ENCODE data around the gene CHMP1A.
"Not testable (repeated sequence)": the region's sequence is repeated elsewhere in the genome, so short reads cannot be mapped to it uniquely, and the experiment has no call there.

Gene CHMP1A

DNA sequence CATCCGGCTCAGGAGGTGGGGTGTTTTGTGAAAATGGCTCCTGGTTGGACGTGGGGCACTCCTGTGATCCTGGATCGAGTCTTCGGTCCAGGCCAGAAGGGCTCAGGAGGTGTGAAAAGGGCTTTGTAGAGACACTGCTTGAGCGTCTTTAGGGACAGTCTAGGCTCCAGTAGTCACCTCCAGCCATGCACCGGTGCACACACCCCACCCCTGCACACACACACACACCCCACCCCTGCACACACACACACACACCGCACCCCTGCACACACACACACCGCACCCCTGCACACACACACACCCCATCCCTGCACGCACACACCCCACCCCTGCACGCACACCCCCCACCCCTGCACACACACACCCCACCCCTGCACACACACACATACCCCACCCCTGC lies 19.1 kb downstream of the CHMP1A start:
- DNase-seq (ENCODE audit: low spot score in 2 of 2): no peak
- Histone ChIP-seq H3K4me3 (no peak overlapping the region), H3K36me3 (replicated peaks) (no peaks in the 10 kb centered on the region), H3K27me3 (ENCODE audit: low read depth) (peaks cover 6% of the 10 kb centered on the region), H3K4me1 (no peaks in the 10 kb centered on the region), H3K9me3 (no peaks in the 10 kb centered on the region)
- in situ Hi-C loops (cut with MboI; ENCODE audit: low sequenced_read_pairs): loop anchor here (25.0 kb wide), 1 partner anchor 101 kb away; no protein-coding TSS in a partner anchor

DNA sequence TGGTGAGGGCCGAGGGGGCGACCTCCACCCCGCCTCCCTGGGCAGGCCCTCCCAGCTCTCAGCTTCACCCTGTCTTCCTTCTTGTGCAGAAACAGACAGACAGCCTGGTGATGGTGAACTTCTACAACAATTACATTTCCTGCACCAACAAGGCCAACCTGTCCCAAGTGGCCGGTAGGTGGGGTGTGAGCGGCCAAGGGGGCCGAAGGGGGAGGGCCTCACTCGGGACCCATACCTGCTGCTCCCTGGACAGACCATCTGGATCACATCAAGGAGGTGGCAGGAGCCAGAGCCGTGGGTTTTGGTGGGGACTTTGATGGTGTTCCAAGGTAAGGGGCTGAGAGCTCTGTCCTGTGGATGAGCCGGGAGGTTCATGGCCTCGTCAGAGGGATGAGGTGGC lies 20.1 kb downstream of the CHMP1A start:
- no peaks in the 10 kb centered on the region for H3K4me1 ChIP-seq
- no peaks in the 10 kb centered on the region for H3K36me3 ChIP-seq (replicated peaks)
- in situ Hi-C loops (cut with MboI; ENCODE audit: low sequenced_read_pairs): loop anchor here (25.0 kb wide), 1 partner anchor 100 kb away; no protein-coding TSS in a partner anchor
- H3K27me3 ChIP-seq (ENCODE audit: low read depth): peaks cover 16% of the 10 kb centered on the region
- no peak for DNase-seq (ENCODE audit: low spot score in 2 of 2)
- no peak overlapping the region for H3K4me3 ChIP-seq
- H3K9me3 ChIP-seq: no peaks in the 10 kb centered on the region

DNA sequence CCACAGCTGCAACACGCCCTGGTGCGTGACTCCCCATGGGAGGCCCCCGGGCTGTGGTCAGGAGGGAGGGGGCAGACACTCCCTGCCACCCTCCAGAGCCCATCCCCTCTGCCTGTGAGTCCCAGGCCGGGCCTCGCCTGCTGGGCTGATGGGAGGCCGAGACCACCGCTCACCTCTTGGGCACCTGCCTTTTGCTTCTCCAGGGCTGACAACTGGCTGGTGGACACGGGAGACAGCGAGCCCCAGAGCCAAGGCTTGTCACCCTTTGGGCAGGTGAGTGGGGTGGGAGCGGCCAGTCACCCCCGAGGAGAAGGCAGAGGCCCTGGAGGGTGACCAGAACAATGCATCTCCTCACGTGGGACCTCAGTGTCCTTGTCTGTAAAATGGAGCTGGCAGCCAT lies 20.8 kb downstream of the CHMP1A start:
- no peak overlapping the region for H3K4me3 ChIP-seq
- peaks cover 21% of the 10 kb centered on the region for H3K27me3 ChIP-seq (ENCODE audit: low read depth)
- DNase-seq (ENCODE audit: low spot score in 2 of 2): no peak
- H3K4me1 ChIP-seq: no peaks in the 10 kb centered on the region
- in situ Hi-C loops (cut with MboI; ENCODE audit: low sequenced_read_pairs): loop anchor here (25.0 kb wide), 1 partner anchor 99 kb away; no protein-coding TSS in a partner anchor
- H3K36me3 ChIP-seq (replicated peaks): no peaks in the 10 kb centered on the region
- H3K9me3 ChIP-seq: no peaks in the 10 kb centered on the region

DNA sequence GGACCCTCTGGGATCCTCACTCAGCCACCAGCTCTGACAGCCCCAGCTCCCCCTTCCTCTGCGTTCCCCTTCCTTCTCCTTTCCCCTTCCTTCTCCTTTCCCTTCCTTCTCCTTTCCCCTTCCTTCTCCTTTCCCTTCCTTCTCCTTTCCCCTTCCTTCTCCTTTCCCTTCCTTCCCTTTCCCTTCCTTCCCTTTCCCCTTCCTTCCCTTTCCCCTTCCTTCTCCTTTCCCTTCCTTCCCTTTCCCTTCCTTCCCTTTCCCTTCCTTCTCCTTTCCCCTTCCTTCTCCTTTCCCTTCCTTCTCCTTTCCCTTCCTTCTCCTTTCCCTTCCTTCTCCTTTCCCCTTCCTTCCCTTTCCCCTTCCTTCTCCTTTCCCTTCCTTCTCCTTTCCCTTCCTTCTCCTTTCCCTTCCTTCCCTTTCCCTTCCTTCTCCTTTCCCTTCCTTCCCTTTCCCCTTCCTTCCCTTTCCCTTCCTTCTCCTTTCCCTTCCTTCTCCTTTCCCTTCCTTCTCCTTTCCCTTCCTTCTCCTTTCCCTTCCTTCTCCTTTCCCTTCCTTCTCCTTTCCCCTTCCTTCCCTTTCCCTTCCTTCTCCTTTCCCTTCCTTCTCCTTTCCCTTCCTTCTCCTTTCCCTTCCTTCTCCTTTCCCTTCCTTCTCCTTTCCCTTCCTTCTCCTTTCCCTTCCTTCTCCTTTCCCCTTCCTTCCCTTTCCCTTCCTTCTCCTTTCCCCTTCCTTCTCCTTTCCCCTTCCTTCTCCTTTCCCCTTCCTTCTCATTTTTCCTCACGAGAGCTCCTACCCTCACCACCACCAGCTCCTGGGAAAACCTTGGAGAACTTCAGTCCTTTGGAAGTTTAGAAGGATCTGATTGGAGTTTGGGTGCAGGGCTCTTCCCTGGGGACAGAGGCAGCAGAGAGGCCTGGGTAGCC lies 22.8 kb downstream of the CHMP1A start:
- not testable (repeated sequence) for H3K36me3 ChIP-seq (replicated peaks); DNase-seq (ENCODE audit: low spot score in 2 of 2); H3K9me3 ChIP-seq; H3K4me3 ChIP-seq; H3K4me1 ChIP-seq
- in situ Hi-C loops (cut with MboI; ENCODE audit: low sequenced_read_pairs): loop anchor here (25.0 kb wide), 1 partner anchor 97 kb away; no protein-coding TSS in a partner anchor
- H3K27me3 ChIP-seq (ENCODE audit: low read depth): peaks cover 21% of the 10 kb centered on the region

DNA sequence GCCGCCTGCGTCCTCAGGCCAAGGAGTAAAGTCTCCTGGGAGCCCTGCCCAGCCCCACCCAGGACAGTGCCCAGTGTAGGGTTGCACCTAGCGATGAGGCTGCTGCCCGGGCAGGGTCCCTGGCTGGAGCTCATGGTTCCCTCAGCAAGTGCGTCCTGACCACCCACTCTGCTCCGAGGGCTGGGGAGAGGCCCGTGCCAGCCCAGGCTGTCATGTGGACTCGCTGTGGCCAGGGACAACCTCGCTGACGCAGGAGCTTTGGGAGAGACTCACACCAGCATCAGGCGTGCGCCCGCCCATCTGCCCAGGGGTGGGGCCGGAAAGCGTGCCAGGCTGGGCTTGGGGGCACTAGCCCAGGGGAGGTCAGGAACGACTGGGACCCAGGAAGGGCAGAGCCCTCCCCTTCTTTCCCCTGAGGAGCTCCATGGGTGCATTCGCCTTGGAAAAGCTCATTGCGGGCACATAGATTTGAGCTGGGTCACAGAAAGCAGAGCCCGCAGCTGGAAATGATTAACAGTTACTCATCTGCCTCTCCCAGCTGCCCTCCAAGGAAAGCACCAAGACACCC lies 24.4 kb downstream of the CHMP1A start:
- in situ Hi-C loops (cut with MboI; ENCODE audit: low sequenced_read_pairs): loop anchor here (25.0 kb wide), 1 partner anchor 96 kb away; no protein-coding TSS in a partner anchor
- no peaks in the 10 kb centered on the region for H3K9me3 ChIP-seq
- DNase-seq (ENCODE audit: low spot score in 2 of 2): no peak
- no peaks in the 10 kb centered on the region for H3K4me1 ChIP-seq
- no peak overlapping the region for H3K4me3 ChIP-seq
- no peaks in the 10 kb centered on the region for H3K36me3 ChIP-seq (replicated peaks)
- H3K27me3 ChIP-seq (ENCODE audit: low read depth): peaks cover 21% of the 10 kb centered on the region

DNA sequence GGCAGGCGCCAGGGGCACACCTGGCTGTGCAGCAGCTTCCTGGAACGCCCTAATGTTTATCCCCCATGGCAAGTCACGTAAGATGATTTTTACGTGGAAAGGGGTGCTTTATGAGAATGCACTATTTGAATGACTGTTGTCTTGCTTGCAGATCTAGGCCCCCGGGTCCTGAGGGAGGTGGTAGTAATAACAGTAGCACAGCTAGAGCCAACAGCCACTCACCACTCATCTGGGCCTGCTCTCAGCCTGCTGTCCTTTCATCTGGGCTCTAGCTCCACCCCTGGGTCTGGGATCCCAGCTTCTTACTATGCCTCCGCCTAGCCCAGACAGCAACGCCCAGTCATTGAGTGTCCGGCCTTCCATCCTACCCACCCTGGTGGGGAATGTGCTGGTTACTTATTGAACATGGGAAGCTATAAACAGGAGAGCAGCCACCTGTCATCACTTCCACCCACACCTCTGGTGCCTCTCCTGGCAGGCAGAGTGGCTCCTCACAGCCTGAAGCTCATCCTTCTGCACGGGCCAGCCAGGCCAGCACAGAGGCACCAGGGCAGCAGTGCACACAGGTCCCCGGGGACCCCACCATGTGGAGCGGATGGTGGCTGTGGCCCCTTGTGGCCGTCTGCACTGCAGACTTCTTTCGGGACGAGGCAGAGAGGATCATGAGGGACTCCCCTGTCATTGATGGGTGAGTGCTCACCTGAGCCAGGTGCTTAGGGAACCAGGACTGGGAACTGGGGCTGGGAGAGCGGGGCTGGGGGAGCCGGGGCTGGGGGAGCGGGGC lies 27.5 kb downstream of the CHMP1A start:
- no peak for DNase-seq (ENCODE audit: low spot score in 2 of 2)
- no peaks in the 10 kb centered on the region for H3K9me3 ChIP-seq
- no peak overlapping the region for H3K4me3 ChIP-seq
- H3K4me1 ChIP-seq: no peaks in the 10 kb centered on the region
- H3K36me3 ChIP-seq (replicated peaks): no peaks in the 10 kb centered on the region
- H3K27me3 ChIP-seq (ENCODE audit: low read depth): peaks cover 21% of the 10 kb centered on the region
- in situ Hi-C loops (cut with MboI; ENCODE audit: low sequenced_read_pairs): loop anchor here (25.0 kb wide), 1 partner anchor 93 kb away; no protein-coding TSS in a partner anchor

DNA sequence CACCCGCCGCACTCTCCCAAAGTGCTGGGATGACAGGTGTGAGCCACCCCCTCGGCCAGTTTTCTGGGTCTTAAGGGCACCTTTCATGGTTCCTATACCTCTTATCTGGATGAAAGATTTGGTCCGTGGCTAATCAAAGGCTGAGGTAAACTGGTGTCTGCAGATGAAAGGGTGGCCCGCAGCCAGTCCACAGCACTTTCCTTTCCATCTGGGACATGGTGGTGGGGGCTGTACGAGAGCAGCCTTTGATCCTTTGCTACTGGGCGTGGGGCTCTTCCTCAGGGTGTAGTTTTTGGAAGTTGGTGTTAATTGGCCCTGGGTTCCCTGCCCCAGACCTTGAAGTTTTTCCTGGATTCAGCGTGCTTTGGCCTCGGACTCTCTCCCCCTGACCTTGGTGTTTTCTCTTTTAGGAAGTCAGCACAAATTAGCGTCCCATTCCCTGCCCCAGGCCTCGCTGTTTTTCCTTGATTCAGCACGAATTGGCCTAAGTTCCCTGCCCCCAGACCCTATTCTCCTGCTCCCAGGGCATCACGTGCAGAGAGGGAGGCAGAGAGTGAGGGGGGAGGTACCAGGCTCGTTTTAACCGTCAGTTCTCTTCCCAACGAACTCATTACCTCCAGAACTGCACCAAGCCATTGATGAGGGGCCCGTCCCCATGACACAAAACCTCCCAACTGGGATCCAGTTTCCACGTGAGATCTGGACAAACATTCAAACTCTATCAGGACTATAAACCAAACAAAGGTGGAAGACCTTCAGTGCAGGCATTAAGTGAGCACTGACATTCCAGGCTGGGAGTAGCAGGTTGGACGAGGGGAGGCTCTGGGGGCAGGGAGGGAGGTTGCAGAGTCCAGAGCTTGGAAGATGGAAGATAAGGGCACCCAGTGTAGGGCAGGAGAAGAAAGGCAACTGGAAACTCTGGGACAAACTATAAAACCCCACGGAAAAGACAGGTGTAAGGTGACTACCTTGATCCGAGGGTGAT lies 32.4 kb downstream of the CHMP1A start:
- H3K4me1 ChIP-seq: no peaks in the 10 kb centered on the region
- H3K36me3 ChIP-seq (replicated peaks): no peaks in the 10 kb centered on the region
- no peaks in the 10 kb centered on the region for H3K9me3 ChIP-seq
- no peak overlapping the region for H3K4me3 ChIP-seq
- H3K27me3 ChIP-seq (ENCODE audit: low read depth): peaks cover 4% of the 10 kb centered on the region; the same call in 1 of the 2 replicates
- in situ Hi-C loops (cut with MboI; ENCODE audit: low sequenced_read_pairs): loop anchor here (25.0 kb wide), 1 partner anchor 88 kb away; no protein-coding TSS in a partner anchor
- DNase-seq (ENCODE audit: low spot score in 2 of 2): no peak

DNA sequence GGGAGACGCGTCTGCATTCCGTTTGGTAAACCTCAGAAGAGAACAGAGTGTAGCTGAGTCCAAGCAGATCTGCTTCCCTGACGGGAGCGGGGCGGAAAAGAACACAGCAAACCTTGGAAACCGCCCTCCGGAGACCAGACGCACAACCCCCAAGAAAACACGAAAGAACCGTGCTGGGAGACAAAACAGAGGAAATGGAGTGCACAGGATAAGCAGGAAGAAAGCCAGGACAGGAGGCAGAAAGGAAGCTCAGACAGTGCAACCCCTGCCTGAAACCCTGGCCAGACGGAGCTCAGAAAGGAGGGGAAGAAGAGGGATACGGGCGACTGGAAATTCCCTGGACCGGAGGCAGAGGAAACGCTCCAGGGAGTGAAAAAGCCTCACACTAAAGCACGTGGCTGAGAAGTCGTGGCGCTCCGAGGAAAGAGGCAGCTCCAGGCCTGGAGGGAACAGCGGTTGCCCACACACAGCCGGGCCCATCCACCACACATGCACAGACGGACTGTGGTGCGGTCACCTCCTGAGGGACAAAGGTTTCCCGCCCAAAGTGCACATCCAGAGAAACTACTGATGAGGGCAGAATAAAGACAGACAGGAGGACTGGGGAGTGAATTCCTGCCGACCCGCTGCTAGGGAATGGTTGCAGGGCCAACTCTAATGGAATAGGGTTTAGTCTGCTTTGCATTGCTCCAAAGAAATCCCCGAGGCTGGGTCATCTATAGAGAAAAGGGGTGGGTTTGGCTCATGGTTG lies 33.8 kb downstream of the CHMP1A start:
- H3K36me3 ChIP-seq (replicated peaks): no peaks in the 10 kb centered on the region
- in situ Hi-C loops (cut with MboI; ENCODE audit: low sequenced_read_pairs): no loop called here
- no peak for DNase-seq (ENCODE audit: low spot score in 2 of 2)

DNA sequence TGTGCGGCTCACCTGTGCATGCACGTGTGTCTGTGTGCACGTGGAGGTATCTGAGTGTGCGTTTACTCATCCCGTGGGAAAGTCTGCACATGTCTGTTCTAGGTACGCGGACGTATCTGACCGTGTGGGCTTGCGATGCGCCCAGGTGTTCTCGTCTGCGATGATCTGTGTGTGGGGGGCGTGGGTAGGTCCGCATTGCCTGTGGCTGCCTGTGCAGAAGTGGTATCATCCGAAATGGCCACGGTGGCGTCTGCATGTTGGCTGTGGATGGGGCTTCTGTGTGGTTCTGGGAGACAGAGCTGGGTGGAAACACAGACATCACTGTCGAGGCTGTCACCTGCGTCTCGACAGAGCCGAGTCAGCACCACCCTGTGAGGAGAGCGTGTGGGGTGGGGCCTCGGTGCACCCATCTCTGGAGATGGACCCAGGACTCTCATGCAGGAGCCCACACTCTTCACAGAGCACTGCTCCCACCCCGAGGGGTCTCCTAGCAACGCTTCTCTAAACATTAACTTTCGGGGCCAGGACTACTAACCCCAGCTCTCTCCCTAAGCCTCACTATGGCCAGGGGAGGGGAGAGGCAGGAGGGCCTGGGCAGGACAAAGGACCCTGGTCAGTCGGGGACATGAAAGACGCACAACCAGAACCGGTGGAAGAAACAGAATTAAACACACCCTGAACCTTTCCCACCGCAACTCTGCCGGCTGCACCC lies 35.7 kb downstream of the CHMP1A start:
- no peaks in the 10 kb centered on the region for H3K4me1 ChIP-seq
- H3K36me3 ChIP-seq (replicated peaks): no peaks in the 10 kb centered on the region
- in situ Hi-C loops (cut with MboI; ENCODE audit: low sequenced_read_pairs): no loop called here
- peaks cover 4% of the 10 kb centered on the region; the same call in 1 of the 2 replicates for H3K27me3 ChIP-seq (ENCODE audit: low read depth)
- no peak for DNase-seq (ENCODE audit: low spot score in 2 of 2)
- no peak overlapping the region for H3K4me3 ChIP-seq
- no peaks in the 10 kb centered on the region for H3K9me3 ChIP-seq

More for the DNA sequence above, 33.8 kb downstream of the CHMP1A start:
- H3K4me1 ChIP-seq: no peaks in the 10 kb centered on the region
- H3K4me3 ChIP-seq: no peak overlapping the region
- H3K9me3 ChIP-seq: no peaks in the 10 kb centered on the region
- peaks cover 4% of the 10 kb centered on the region; the same call in 1 of the 2 replicates for H3K27me3 ChIP-seq (ENCODE audit: low read depth)

DNA sequence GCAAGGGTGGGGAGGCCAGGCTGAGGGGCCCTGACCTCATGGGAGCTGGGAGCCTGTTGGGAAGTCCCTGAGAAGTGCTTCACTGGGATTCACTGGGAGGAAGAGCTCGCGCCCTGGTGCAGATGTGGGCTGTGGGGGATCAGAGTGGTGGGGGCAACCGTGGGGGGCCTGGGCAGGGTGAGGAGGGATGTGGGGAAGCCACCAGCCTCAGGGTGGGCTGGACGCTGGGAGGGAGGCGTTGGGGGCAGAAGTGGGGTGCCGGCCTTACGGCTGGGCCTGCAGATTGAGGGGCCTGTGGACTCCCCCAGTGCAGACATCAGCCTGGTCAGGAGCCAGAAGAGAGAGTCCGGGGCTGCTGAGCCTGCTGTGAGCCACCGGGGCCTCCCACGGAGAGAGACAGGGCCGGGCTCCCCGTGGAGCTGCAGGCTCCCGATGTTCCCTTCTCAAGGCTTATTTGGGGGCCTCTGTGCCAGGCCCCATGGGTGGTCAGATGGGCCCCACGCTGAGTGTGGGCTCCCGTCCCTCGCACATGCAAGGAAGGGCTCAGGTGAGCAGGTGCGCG lies 36.3 kb downstream of the CHMP1A start:
- Histone ChIP-seq H3K4me1 (no peaks in the 10 kb centered on the region), H3K9me3 (no peaks in the 10 kb centered on the region), H3K27me3 (ENCODE audit: low read depth) (peaks cover 4% of the 10 kb centered on the region; the same call in 1 of the 2 replicates), H3K4me3 (no peak overlapping the region), H3K36me3 (replicated peaks) (no peaks in the 10 kb centered on the region)
- in situ Hi-C loops (cut with MboI; ENCODE audit: low sequenced_read_pairs): no loop called here
- no peak for DNase-seq (ENCODE audit: low spot score in 2 of 2)

DNA sequence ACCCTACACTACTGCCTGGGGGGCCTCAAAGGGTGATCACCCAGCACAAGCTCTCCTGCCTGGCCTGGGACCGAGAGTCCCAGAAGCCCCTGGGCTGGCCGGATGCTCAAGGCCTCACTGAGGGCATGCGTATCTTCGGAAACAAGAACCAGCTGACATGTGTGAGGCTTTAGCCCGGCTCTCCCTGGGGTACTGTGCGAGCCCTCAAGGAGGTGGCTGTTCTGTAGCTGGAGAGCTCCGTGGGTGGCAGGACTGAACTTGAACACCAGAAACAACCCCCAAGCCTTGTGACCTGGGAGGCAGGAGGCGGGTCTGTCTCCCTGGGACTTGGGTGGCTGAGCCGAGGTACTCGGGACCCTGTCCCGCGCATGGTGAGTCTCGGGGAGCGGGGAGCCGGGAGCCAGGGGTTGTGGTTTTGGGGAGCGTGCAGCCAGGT lies 37.1 kb downstream of the CHMP1A start:
- in situ Hi-C loops (cut with MboI; ENCODE audit: low sequenced_read_pairs): no loop called here
- H3K27me3 ChIP-seq (ENCODE audit: low read depth): peaks cover 4% of the 10 kb centered on the region; the same call in 1 of the 2 replicates
- no peak for DNase-seq (ENCODE audit: low spot score in 2 of 2)
- no peaks in the 10 kb centered on the region for H3K9me3 ChIP-seq
- no peaks in the 10 kb centered on the region for H3K4me1 ChIP-seq
- no peak overlapping the region for H3K4me3 ChIP-seq
- H3K36me3 ChIP-seq (replicated peaks): no peaks in the 10 kb centered on the region

Measured in HAP-1 (cell line).